ENCODE measurements around the gene NDEL1. TPM values are rescaled to one million over a fixed set of nuclear protein-coding genes. Genes with fewer than 3 reads are reported as not detected.

NDEL1 gene
- total RNA-seq, 1 donor from 2014 or later = 60.2 TPM

GRCh38 chr17:8466456-8466855, 30.8 kb downstream of the NDEL1 start:
- H3K27me3 Mint-ChIP-seq (ENCODE audit: low read depth) = no peaks in the 10 kb centered on the region
- H3K36me3 Mint-ChIP-seq = peaks cover 21% of the 10 kb centered on the region
- H3K9me3 Mint-ChIP-seq = no peaks in the 10 kb centered on the region
- H3K27ac Mint-ChIP-seq = peak overlapping the region; percentile 54
- H3K4me1 Mint-ChIP-seq = peaks cover 22% of the 10 kb centered on the region
- no peak for TF ChIP-seq CTCF (IDR thresholded peaks at IDR 0.05; ENCODE audit: unreplicated experiment)
- DNase-seq (ENCODE audit: low spot score in 2 of 2, unreplicated experiment in 2 of 2) = no peak
- H3K4me3 Mint-ChIP-seq = no peak overlapping the region

GRCh38 chr17:8466873-8467272, 31.2 kb downstream of the NDEL1 start:
- no peak overlapping the region for H3K4me3 Mint-ChIP-seq
- H3K27ac Mint-ChIP-seq = no peak overlapping the region
- H3K4me1 Mint-ChIP-seq = peaks cover 22% of the 10 kb centered on the region
- DNase-seq (ENCODE audit: low spot score in 2 of 2, unreplicated experiment in 2 of 2) = no peak
- H3K9me3 Mint-ChIP-seq = no peaks in the 10 kb centered on the region
- no peaks in the 10 kb centered on the region for H3K27me3 Mint-ChIP-seq (ENCODE audit: low read depth)
- H3K36me3 Mint-ChIP-seq = peaks cover 19% of the 10 kb centered on the region
- no peak for TF ChIP-seq CTCF (IDR thresholded peaks at IDR 0.05; ENCODE audit: unreplicated experiment)

- Mint-ChIP-seq H3K9me3 (no peaks in the 10 kb centered on the region), H3K4me3 (no peak overlapping the region), H3K27me3 (ENCODE audit: low read depth) (no peaks in the 10 kb centered on the region), H3K36me3 (peaks cover 15% of the 10 kb centered on the region), H3K4me1 (peaks cover 22% of the 10 kb centered on the region), H3K27ac (no peak overlapping the region)
- DNase-seq (ENCODE audit: low spot score in 2 of 2, unreplicated experiment in 2 of 2) = no peak
- TF ChIP-seq CTCF (IDR thresholded peaks at IDR 0.05; ENCODE audit: unreplicated experiment) = no peak
Observed at GRCh38 chr17:8467527-8467926, 31.8 kb downstream of the NDEL1 start.

GRCh38 chr17:8468127-8468526, 32.4 kb downstream of the NDEL1 start:
- H3K4me3 Mint-ChIP-seq = no peak overlapping the region
- H3K27ac Mint-ChIP-seq = peak overlapping the region; percentile 32
- peaks cover 22% of the 10 kb centered on the region for H3K4me1 Mint-ChIP-seq
- no peaks in the 10 kb centered on the region for H3K9me3 Mint-ChIP-seq
- H3K27me3 Mint-ChIP-seq (ENCODE audit: low read depth) = no peaks in the 10 kb centered on the region
- no peak for TF ChIP-seq CTCF (IDR thresholded peaks at IDR 0.05; ENCODE audit: unreplicated experiment)
- H3K36me3 Mint-ChIP-seq = peaks cover 19% of the 10 kb centered on the region
- no peak for DNase-seq (ENCODE audit: low spot score in 2 of 2, unreplicated experiment in 2 of 2)

GRCh38 chr17:8468980-8469379, 33.3 kb downstream of the NDEL1 start:
- no peaks in the 10 kb centered on the region for H3K9me3 Mint-ChIP-seq
- H3K27ac Mint-ChIP-seq = no peak overlapping the region
- no peak for DNase-seq (ENCODE audit: low spot score in 2 of 2, unreplicated experiment in 2 of 2)
- peaks cover 18% of the 10 kb centered on the region for H3K4me1 Mint-ChIP-seq
- no peaks in the 10 kb centered on the region for H3K27me3 Mint-ChIP-seq (ENCODE audit: low read depth)
- TF ChIP-seq CTCF (IDR thresholded peaks at IDR 0.05; ENCODE audit: unreplicated experiment) = no peak
- no peak overlapping the region for H3K4me3 Mint-ChIP-seq
- H3K36me3 Mint-ChIP-seq = peaks cover 24% of the 10 kb centered on the region

GRCh38 chr17:8469964-8470363, 34.3 kb downstream of the NDEL1 start:
- no peaks in the 10 kb centered on the region for H3K9me3 Mint-ChIP-seq
- H3K27ac Mint-ChIP-seq = peak overlapping the region; percentile 21
- TF ChIP-seq CTCF (IDR thresholded peaks at IDR 0.05; ENCODE audit: unreplicated experiment) = no peak
- H3K4me3 Mint-ChIP-seq = no peak overlapping the region
- peaks cover 11% of the 10 kb centered on the region for H3K4me1 Mint-ChIP-seq
- peaks cover 30% of the 10 kb centered on the region for H3K36me3 Mint-ChIP-seq
- no peak for DNase-seq (ENCODE audit: low spot score in 2 of 2, unreplicated experiment in 2 of 2)
- H3K27me3 Mint-ChIP-seq (ENCODE audit: low read depth) = no peaks in the 10 kb centered on the region
